Bronchial epithelial cell (primary cell): Measurements from ENCODE around the gene STARD13. TPM values are rescaled to one million over a fixed set of nuclear protein-coding genes. Genes with fewer than 3 reads are reported as not detected.

Experiments
- DNase-seq: peaks from one replicate; pipeline ENCODE4 v3.0.0-alpha.2; 2010; ENCODE audit warnings: low read depth
- FAIRE-seq: peaks from 2 replicates; lab custom pipeline; 2011; peaks lifted over from hg19 to GRCh38; lab: Jason Lieb, UNC
- H3K27me3 ChIP-seq: 2 replicates; pipeline ENCODE4 v1.5.1; 2011; ENCODE audit warnings: low read length; ENCODE audit not compliant: control insufficient read depth, insufficient read depth
- H3K36me3 ChIP-seq: 2 replicates; pipeline ENCODE4 v1.5.1; 2011; ENCODE audit warnings: low read length; ENCODE audit not compliant: control insufficient read depth, insufficient read depth
- H3K4me3 ChIP-seq: 2 replicates; pipeline ENCODE4 v1.5.1; 2011; ENCODE audit warnings: mild to moderate bottlenecking, low read depth, low read length, control low read depth
- total RNA-seq: library from RNA; depleted of rRNA; stranded (reverse); fragments of >200 nt; gene quantifications from 2 replicates; pipeline ENCODE4 v1.2.1, GENCODE V29; 2014
- TF ChIP-seq, protein P1 (sequence below): IDR thresholded peaks from 2 replicates; pipeline ENCODE4 v1.5.1; 2011; ENCODE audit warnings: mild to moderate bottlenecking, moderate library complexity, low read length, control low read depth, inconsistent platforms; ENCODE audit not compliant: insufficient read depth, severe bottlenecking

The STARD13 gene
- total RNA-seq, 1 donor from 2014 or later = 2.1 TPM

DNA sequence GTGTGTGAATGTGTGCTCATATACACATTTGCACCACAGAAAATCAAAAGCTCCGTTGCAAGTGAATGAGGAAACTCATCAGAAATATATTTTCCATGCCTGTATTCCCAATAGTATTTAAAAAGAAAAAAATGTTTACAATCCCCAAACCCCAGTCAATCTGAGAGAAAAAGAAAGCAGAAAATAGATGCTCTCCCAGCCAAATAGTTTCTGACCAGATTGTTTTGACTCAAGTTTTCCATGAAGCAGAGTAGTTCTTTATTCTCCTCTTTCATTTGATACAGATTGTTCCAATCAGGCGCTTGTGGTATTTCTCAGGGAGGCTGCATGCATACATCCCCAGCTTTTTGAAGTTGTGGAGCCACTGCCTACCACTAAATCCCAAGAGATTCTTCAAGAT, 110.6 kb downstream of the STARD13 start:
- Histone ChIP-seq H3K36me3 (no peaks in the 10 kb centered on the region), H3K4me3 (no peak overlapping the region), H3K27me3 (no peaks in the 10 kb centered on the region)
- DNase-seq (no peak), FAIRE-seq (no peak)
- TF ChIP-seq, protein P1, sequence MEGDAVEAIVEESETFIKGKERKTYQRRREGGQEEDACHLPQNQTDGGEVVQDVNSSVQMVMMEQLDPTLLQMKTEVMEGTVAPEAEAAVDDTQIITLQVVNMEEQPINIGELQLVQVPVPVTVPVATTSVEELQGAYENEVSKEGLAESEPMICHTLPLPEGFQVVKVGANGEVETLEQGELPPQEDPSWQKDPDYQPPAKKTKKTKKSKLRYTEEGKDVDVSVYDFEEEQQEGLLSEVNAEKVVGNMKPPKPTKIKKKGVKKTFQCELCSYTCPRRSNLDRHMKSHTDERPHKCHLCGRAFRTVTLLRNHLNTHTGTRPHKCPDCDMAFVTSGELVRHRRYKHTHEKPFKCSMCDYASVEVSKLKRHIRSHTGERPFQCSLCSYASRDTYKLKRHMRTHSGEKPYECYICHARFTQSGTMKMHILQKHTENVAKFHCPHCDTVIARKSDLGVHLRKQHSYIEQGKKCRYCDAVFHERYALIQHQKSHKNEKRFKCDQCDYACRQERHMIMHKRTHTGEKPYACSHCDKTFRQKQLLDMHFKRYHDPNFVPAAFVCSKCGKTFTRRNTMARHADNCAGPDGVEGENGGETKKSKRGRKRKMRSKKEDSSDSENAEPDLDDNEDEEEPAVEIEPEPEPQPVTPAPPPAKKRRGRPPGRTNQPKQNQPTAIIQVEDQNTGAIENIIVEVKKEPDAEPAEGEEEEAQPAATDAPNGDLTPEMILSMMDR = no peak

DNA sequence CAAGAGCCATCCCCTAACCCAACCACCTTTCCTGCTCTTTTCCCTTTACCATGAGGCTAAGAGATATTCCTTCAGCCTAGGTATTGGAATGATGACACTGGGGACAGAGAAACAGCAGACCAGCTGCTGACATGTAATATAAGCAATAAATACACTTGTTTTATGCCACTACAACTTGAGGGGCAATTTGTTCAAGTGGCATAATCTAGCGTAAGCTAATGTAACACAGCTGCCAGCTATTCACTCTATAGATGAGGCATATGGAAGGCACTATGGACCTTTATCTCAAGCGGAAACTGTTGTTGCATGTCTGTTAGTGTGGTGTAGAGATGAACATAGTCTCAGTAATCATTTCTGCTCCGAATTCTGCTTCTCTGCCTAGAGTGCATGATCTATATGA, 111.1 kb downstream of the STARD13 start:
- Histone ChIP-seq H3K36me3 (no peaks in the 10 kb centered on the region), H3K4me3 (no peak overlapping the region)
- FAIRE-seq = no peak

DNA sequence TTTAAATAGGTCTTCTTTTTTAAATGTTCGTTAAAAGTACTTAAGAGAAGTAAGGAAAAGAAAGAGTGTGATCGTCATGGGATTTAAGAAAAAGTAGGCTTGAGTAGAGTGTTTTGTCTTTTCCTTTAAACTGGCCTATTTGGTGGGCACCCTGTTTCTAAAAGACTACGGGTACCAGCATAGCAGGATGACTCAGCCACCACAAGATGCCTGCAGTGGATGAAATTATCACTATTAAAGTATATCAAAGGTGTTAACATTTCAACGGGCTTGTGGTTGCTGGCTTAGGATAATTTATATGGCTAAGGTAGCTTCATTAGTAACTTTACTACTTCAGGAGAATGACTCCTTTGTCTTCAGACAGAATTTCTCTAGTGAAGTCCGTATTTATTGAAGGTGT, 112.6 kb downstream of the STARD13 start:
- Histone ChIP-seq H3K27me3 (no peaks in the 10 kb centered on the region), H3K36me3 (no peaks in the 10 kb centered on the region), H3K4me3 (no peak overlapping the region)
- FAIRE-seq (no peak), DNase-seq (peak; percentile 43)
- TF ChIP-seq, protein P1 = no peak

More for the DNA sequence above, 111.1 kb downstream of the STARD13 start:
- no peaks in the 10 kb centered on the region for H3K27me3 ChIP-seq
- DNase-seq = no peak
- TF ChIP-seq, protein P1 = no peak

DNA sequence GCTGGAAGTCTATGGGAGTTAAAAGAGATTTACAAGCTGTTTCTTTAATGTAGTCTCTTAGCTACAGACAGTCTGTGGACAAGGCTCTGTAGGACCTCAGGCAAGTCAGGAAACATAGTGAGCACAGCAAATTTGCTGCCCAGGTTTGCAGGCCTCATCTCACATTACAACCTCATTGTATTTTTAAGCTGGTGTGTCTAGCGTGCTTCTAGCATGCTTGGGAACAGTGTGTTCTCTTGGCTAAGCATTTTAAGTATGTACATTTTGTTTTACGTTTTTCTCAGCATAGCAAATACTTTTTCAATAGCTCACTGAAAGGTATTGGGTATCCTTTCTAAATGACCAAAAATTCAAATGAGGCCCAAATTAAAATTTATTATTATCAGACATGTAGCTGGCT, 113.2 kb downstream of the STARD13 start:
- FAIRE-seq (no peak), DNase-seq (peak; percentile 29)
- no peaks in the 10 kb centered on the region for H3K27me3 ChIP-seq

DNA sequence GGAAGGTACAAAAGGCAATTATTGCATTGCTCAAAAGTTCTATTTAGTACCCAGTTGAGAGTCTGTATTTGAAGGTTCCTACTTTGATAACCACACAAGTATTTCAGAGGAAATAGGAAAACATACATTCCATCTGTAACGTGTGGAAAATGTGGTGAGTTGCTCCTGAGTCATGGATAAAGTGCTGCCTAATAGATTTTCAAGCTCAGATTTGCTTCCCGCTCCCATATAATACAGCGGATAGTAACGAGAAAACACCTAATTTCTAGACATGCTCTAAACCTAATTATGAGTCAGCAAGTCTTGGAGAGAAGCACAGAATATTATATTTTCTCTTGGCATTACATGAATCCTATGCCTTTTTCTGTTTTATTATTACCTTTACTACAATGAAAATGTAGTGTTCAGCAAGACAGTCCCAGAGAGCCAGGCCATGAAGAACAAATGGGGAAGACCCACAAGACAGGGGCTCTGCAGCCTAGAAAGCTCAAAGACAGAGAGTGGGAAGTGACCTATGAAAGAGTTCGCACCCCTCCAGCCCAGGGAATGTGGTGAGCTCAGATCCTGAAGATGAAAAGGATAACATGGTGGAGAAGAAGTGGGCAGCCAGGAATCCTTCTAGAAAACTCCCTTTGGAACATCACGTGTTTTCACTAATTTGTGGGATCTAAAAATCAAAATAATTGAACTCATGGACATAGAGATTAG, 116.1 kb downstream of the STARD13 start:
- Histone ChIP-seq H3K4me3 (no peak overlapping the region), H3K27me3 (no peaks in the 10 kb centered on the region), H3K36me3 (peaks cover 1% of the 10 kb centered on the region)
- no peak for FAIRE-seq
- DNase-seq = peak; percentile 95
- TF ChIP-seq, protein P1 = no peak

More for the DNA sequence above, 113.2 kb downstream of the STARD13 start:
- Histone ChIP-seq H3K4me3 (no peak overlapping the region), H3K36me3 (no peaks in the 10 kb centered on the region)
- TF ChIP-seq, protein P1 = no peak
